Measurements from ENCODE around the gene OPRL1.
A peak's percentile ranks its signal among the peaks of the same experiment; 100 is the strongest.

OPRL1 gene

DNA sequence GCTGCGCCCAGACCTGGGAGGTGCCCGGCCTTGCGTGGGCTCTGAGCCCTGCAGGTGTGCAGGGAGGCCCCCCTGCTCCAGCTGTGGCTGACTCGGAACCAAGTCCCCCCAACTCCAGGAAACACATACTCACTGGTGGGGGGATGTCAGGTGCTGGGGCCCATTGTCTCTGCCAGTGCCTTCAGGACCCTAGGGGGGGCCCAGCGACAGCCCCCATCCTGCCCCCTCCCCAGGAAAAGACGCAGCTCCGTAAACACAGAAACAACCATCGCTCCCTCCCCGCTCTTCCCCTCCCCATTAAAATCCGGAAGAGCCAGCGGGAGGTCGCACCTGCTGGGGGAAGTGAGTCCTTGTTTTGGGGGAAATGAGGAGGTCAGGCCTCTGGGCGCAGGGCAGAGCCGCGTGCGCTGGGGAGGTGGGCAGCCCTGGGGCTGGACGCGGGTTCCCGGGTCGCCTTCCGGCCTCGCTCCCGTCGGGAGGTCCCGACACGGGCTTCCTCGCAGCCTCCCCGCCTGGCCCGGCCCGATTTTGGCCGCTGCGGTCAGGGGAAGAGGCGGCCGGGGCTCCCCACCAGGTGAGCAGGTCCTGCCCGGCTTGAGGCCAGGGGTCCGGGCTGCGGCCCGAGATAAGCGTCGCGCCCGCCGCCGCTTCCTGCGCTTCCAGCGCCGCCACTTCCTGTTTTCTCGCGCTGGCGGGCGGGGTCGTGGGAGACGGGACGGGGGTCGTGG is 37.7 kb upstream of the OPRL1 start:
- peak in 1 of 6 experiments; percentile 40 for DNase-seq

- no peak for DNase-seq
These were observed 36.1 kb upstream of the OPRL1 start for GRCh38 chr20:64043768-64044167.

DNA sequence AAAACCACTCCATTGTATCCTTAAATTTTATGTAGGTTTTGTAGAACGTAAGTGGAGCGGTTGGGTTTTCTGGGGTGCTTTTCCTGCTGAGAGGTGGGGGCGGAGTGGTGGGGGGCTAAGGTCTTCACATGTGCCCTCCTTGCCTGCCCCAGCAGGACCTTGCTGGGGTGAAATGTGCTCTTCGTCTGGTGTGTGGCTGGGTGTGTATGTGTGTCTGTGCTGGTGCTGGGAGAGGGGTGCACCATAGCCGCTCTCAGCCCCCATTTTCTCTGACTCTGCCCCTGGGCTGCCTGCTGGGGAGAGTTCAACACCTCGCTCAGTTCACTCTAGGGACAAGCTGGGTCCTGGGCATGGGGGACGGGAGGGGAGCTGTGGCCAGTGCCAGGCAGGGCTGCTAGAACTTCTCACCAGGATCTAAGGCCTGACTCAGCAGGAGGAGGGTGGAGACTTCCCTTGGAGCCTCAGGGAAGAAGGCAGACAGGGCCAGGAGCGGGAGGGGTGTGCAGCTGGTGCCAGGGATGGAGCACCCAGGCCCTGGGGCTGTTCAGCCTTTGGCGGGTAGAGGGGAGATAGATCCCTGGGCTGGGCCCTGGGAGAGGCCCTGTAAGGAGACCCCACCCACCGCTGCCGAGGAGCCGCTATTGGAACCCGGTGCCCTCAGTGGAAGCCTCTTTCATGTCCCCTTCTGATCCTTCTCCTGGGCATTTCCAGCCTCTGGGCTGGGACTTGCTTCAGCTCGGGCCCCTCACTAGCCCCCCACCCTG is 35.2 kb upstream of the OPRL1 start:
- DNase-seq: no peak

DNA sequence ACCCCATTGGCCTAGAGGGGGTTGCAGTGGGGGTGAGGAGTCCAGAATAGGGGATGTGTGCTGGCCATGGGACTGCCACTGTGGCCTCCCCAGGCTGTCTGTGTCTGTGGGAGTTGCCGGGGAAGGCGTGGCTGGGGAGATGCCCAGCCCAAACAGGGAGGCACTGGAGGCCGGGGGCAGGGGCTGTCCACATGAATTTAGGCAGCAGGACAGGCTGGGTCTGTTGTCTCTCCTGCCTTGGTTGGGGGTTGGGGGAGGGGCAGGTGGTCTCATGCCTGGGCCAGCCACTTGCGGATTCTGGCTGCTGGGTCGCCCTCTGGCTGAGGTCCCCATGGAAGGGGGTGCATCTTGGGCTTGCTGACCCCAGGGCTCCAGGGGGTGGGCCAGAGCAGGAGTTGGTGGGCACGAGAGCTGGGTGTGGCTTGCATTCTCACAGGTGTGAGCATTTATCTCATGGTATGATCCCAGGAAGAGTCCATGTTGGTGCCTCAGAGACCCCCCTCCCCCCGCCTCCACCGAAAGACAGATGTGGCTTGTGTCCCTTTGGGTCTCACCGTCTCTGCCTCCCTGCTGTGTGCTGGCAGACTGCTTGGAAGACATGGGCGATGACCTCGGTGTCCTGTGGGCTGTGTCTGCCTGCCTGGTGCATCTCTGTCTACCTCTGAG is 34.4 kb upstream of the OPRL1 start:
- no peak for DNase-seq

- no peak for DNase-seq
These were observed 32.9 kb upstream of the OPRL1 start for GRCh38 chr20:64047046-64047389.

DNA sequence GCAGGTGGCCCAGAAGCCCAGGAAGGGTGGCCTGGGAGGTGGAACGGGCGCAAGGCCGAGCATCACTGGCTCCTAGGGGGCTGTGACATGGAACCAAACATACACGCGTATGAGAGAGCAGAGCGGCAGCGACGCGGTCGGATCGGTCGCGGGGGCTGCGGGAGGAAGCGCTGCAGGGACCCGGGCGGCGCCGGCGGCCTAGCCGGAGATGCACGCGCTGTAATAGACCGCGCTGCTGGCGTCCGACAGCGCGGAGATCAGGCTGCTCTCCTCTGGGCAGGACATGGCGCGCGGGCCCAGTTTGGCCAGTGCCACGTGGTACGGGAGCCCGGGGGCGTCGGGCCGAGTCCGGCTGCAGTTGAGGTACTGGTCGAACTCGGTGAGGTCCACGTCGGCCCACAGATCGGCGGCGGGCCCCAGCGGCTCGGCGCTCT is 31.9 kb upstream of the OPRL1 start:
- no peak for DNase-seq

GRCh38 chr20:64048402-64049044 is 31.4 kb upstream of the OPRL1 start:
- no peak for DNase-seq

DNA sequence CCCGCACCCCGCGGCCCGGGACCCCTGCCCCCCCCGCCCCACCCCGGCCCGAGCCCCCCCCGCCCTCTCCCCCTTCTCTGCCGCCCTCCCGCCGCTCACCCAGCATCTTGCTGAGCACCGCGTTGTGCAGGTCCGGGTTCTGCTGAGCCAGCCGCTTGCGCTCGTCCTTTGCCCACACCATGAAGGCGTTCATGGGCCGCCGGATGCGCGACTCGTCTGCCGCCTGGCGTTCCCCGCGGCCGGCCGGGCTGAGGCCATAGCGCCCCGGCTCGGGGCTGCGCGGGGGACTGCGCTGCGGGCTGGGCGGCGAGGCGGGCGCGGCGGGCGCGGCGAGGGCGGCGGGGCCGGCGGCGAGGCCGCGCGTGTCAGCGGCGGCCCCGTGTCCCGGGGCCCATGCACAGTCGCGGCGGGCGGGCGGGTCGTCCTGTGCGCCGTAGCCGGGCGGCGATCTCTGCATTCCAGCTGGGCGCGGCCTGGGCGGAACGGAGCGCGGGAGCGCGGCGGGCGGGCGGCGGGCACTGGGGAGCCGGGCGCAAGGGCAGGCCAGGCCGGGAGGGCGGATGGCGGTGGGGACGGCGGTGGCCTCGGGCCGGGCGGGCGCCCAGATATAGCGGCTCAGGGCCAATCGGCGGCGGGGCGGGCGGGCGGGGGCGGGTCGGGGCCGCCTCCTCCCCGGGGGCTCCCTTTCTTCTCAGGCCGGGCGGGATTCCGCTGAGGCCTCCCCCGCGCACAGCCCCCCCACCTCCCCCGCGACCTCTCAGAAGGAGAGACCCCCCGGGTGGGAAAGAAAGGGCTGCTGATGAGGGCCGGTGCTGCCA is 30.6 kb upstream of the OPRL1 start, which contains the start of gene SOX18:
SOX18 (minus strand) TSS at position 580 of the 818 bp plus-strand sequence; CDS start at position 457, 123 bp downstream.
- DNase-seq: peak in 1 of 6 experiments; percentile 18

GRCh38 chr20:64049878-64050260 is 30.0 kb upstream of the OPRL1 start:
- no peak for DNase-seq

GRCh38 chr20:64050261-64051032 is 29.4 kb upstream of the OPRL1 start:
- no peak for DNase-seq

DNA sequence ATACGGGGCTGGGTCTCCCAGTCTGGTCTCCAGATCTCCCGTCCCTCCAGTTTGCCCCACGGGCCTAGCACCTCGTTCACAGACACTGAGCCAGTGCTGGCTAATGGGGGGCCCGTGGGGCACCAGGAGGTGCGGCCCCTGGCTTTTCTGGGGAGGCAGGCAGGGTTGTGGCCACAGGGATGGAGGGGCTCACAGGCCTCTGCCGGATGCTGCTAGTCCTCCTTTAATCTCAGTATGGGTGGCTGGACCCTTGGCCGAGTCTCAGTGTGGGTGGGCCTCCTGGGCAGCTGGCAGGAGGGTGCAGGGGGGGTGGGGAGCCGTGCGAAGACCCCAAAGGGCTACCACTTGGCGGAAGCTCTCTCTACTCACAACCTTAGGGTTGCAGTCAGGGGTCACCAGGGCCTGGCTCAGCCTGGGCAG is 28.8 kb upstream of the OPRL1 start:
- DNase-seq: no peak

- no peak for DNase-seq
These were observed 28.1 kb upstream of the OPRL1 start for GRCh38 chr20:64051561-64052325.

GRCh38 chr20:64052326-64052722 is 27.6 kb upstream of the OPRL1 start:
- DNase-seq: no peak

GRCh38 chr20:64052987-64053840 is 26.7 kb upstream of the OPRL1 start:
- DNase-seq: no peak

- DNase-seq: no peak
These were observed 25.8 kb upstream of the OPRL1 start for GRCh38 chr20:64053841-64054661.

DNA sequence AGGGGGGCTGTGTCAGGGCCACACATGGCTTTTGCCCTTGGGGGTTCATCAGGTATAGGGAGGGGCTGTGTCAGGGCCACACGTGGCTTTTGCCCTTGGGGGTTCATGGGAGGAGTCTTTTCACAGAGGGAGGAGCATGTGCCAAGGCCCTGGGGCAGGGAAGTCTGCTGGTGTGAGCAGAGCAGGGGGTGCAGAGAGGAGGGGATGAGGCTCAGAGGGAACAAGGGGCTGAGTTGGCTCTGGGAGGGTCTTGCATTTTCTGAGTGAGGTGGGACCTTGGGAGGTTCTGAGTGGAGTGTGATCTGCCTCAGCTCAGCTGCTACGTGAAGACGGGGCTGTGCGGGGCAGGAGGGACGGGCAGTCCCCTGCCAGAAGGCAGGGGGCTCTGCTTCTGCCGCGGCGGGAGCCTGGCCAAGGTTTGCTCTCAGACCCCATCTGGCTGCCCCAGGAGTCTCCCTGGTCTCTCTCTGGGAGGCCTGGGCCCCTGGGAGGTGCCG is 24.4 kb upstream of the OPRL1 start:
- no peak for DNase-seq

DNA sequence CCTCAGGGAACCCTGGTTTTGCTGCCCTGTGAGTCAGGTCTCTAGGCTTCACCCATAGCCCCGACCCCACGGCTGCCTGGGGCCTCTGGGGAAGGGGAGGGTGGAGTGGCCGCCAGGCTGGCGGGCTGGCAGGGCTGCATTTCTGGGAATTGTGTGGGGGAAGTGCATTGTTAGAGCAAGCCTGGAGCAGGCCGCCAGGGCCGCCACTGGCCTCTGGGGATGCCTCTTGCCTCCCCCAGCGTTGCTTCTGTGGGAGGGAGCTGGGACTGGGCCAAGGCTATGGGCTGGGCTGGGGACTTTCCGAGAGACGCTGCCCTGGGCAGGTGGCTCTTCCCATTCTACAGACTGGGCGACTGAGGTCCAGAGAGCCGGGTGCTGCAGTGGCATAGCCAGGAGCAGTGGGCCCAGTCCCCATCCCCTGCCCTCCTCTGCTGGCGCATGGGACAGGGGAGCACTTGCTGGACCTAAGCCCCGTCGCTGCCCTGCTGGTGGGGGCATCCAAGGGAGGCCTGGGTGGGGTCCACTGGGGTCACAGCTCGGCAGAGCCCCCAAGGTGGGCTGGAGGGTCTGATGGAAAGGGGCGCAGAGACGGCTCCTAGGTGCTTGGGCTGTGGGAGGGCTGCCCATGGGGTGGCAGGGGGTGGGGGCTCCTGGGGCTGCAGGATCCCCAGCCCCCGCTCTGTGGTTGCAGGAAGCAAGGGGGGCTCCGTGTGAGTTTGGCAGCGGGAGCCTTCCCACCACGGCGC is 23.8 kb upstream of the OPRL1 start:
- DNase-seq: no peak

DNA sequence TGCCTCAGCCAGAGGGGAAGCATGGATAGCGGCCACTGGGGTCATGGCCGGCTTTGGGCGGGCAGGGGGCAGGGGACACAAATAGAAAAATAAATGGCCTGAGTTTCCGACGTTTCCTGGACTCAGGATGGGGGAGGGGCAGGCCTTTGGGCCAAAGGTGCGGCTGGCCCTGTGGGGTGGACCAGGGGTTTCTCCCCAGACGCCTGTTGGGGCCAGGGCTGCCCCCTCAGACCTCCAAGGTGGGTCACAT is 23.3 kb upstream of the OPRL1 start:
- DNase-seq: no peak

All from stimulated activated naive CD4-positive, alpha-beta T cell (primary cell).